GM23338 (cell line): Measurements from ENCODE around the gene TRMT6. TPM values are rescaled to one million over a fixed set of nuclear protein-coding genes. Genes with fewer than 3 reads are reported as not detected.

Experiments used
- ATAC-seq: fragments of 200-7000 bp; cut with Tn5 transposase; 3 replicates; pipeline ENCODE4 v1.9.1; 2020
- DNase-seq: peaks from one replicate; pipeline ENCODE4 v3.0.0-alpha.2; 2015; ENCODE audit warnings: low spot score
- H2AFZ ChIP-seq: fragments of 200-600 bp; sonication (generic); 2 replicates; pipeline ENCODE4 v1.8.0; 2016; ENCODE audit warnings: antibody characterized with exemption, mild to moderate bottlenecking, moderate library complexity
- H3F3A ChIP-seq: fragments of 200-600 bp; sonication (generic); replicated peaks from 2 replicates; pipeline ENCODE4 v1.8.0; 2017; ENCODE audit warnings: antibody characterized with exemption, mixed run types, low read depth
- H3K27ac ChIP-seq: fragments of 200-600 bp; sonication (generic); 2 replicates; pipeline ENCODE4 v1.6.1; 2016; ENCODE audit warnings: low read depth
- H3K27me3 ChIP-seq: fragments of 200-600 bp; sonication (generic); 2 replicates; pipeline ENCODE4 v1.8.0; 2016; ENCODE audit warnings: mild to moderate bottlenecking, mixed run types, moderate library complexity; ENCODE audit not compliant: insufficient read depth
- H3K36me3 ChIP-seq: fragments of 200-600 bp; sonication (generic); 2 replicates; pipeline ENCODE4 v1.8.0; 2016; ENCODE audit warnings: mild to moderate bottlenecking; ENCODE audit not compliant: insufficient read depth
- H3K4me1 ChIP-seq: fragments of 200-600 bp; sonication (generic); 2 replicates; pipeline ENCODE4 v1.8.0; 2016; ENCODE audit warnings: mild to moderate bottlenecking, moderate library complexity; ENCODE audit not compliant: insufficient read depth
- H3K4me2 ChIP-seq: fragments of 200-600 bp; sonication (generic); 2 replicates; pipeline ENCODE4 v1.7.1; 2017; ENCODE audit warnings: mixed run types
- H3K4me3 ChIP-seq: fragments of 200-600 bp; sonication (generic); 2 replicates; pipeline ENCODE4 v1.6.1; 2016; ENCODE audit warnings: mixed run types
- H3K79me2 ChIP-seq: fragments of 200-600 bp; sonication (generic); replicated peaks from 2 replicates; pipeline ENCODE4 v1.8.0; 2017; ENCODE audit warnings: mild to moderate bottlenecking; ENCODE audit not compliant: insufficient read depth
- H3K9me2 ChIP-seq: fragments of 200-600 bp; sonication (generic); 2 replicates; pipeline ENCODE4 v1.8.0; 2017; ENCODE audit not compliant: insufficient read depth
- H4K20me1 ChIP-seq: fragments of 200-600 bp; sonication (generic); replicated peaks from 2 replicates; pipeline ENCODE4 v1.8.0; 2017; ENCODE audit warnings: mild to moderate bottlenecking; ENCODE audit not compliant: insufficient read depth
- H3K27ac Mint-ChIP-seq: 2 replicates; pipeline ENCODE4 v1.8.0; 2020; ENCODE audit warnings: inconsistent platforms, mild to moderate bottlenecking, moderate library complexity, mixed read lengths
- H3K27me3 Mint-ChIP-seq: 3 replicates; pipeline ENCODE4 v1.8.0; 2022; ENCODE audit warnings: low read depth, mild to moderate bottlenecking, moderate library complexity, mixed read lengths, inconsistent platforms; ENCODE audit not compliant: insufficient read depth, poor library complexity
- H3K36me3 Mint-ChIP-seq: 3 replicates; pipeline ENCODE4 v1.8.0; 2021; ENCODE audit warnings: low read depth, mild to moderate bottlenecking, inconsistent platforms, moderate library complexity, mixed read lengths
- H3K4me1 Mint-ChIP-seq: 3 replicates; pipeline ENCODE4 v1.8.0; 2020; ENCODE audit warnings: mild to moderate bottlenecking, inconsistent platforms, mixed read lengths
- H3K4me3 Mint-ChIP-seq: 3 replicates; pipeline ENCODE4 v1.8.0; 2021; ENCODE audit warnings: moderate library complexity, mild to moderate bottlenecking, inconsistent platforms, mixed read lengths
- H3K9me3 Mint-ChIP-seq: 3 replicates; pipeline ENCODE4 v1.8.0; 2020; ENCODE audit warnings: moderate library complexity, mild to moderate bottlenecking, inconsistent platforms, mixed read lengths
- CREB1 ChIP-seq: fragments of 250-450 bp; sonication (Bioruptor Pico); IDR thresholded peaks from 2 replicates; pipeline ENCODE4 v1.5.0; 2020; ENCODE audit warnings: low read depth, mild to moderate bottlenecking, moderate library complexity
- CTCF ChIP-seq, 2 experiments: fragments of 200-600 bp in 1 of 2; sonication (generic) in 1 of 2; conservative IDR thresholded peaks; 2 replicates each; pipeline versions ENCODE4 v1.5.1 to v1.6.1; 2016 to 2017; ENCODE audit warnings: antibody characterized with exemption in 2 of 2, low read depth in 2 of 2, mild to moderate bottlenecking in 2 of 2, moderate library complexity in 1 of 2
- ETS1 ChIP-seq: IDR thresholded peaks from 2 replicates; pipeline ENCODE4 v1.6.1; 2016; ENCODE audit warnings: antibody characterized with exemption
- EZH2 ChIP-seq: fragments of 200-600 bp; sonication (generic); IDR thresholded peaks from one replicate; pipeline ENCODE4 v1.8.0; 2017; ENCODE audit warnings: antibody characterized with exemption, mild to moderate bottlenecking, low read depth; ENCODE audit not compliant: unreplicated experiment
- EZH2phosphoT487 ChIP-seq: fragments of 200-600 bp; sonication (generic); IDR thresholded peaks from one replicate; pipeline ENCODE4 v1.8.1; 2018; ENCODE audit warnings: antibody characterized with exemption; ENCODE audit not compliant: unreplicated experiment
- JUNB ChIP-seq: IDR thresholded peaks from one replicate; pipeline ENCODE4 v1.6.1; 2016; ENCODE audit warnings: antibody characterized with exemption; ENCODE audit not compliant: unreplicated experiment
- NANOG ChIP-seq: IDR thresholded peaks from 2 replicates; pipeline ENCODE4 v1.6.1; 2016; ENCODE audit warnings: antibody characterized with exemption, borderline replicate concordance
- POLR2AphosphoS5 ChIP-seq: IDR thresholded peaks from 2 replicates; pipeline ENCODE4 v1.6.1; 2016; ENCODE audit warnings: antibody characterized with exemption, low read depth
- REST ChIP-seq: IDR thresholded peaks from one replicate; pipeline ENCODE4 v1.6.1; 2018; ENCODE audit warnings: antibody characterized with exemption; ENCODE audit not compliant: unreplicated experiment
- STAT1 ChIP-seq: IDR thresholded peaks from one replicate; pipeline ENCODE4 v1.6.1; 2016; ENCODE audit warnings: antibody characterized with exemption; ENCODE audit not compliant: unreplicated experiment
- ZNF331 ChIP-seq: fragments of 250-450 bp; sonication (Bioruptor Pico); IDR thresholded peaks from 2 replicates; pipeline ENCODE4 v1.5.0; 2020; ENCODE audit warnings: low read depth, mild to moderate bottlenecking, moderate library complexity
- ZNF462 ChIP-seq: fragments of 250-450 bp; sonication (Bioruptor Pico); IDR thresholded peaks from 2 replicates; pipeline ENCODE4 v1.5.0; 2020; ENCODE audit warnings: mild to moderate bottlenecking, moderate library complexity
- polyA plus RNA-seq: library from polyadenylated mRNA; unstranded; fragments of >200 nt; fragmentation: Nextera tagmentation; extraction: Ambion mirVana; gene quantifications from 2 replicates; pipeline ENCODE4 v1.2.1, GENCODE V29; 2016
- total RNA-seq: library from RNA; depleted of rRNA; stranded (reverse); fragments of >200 nt; shearing (Covaris generic); gene quantifications from 2 replicates; pipeline ENCODE4 v1.2.3, GENCODE V29; 2014

The TRMT6 gene
- total and polyA plus RNA-seq, 2 experiments from 2014 or later: 15.5 to 26.3 TPM

- H3K4me3 ChIP-seq: no peak overlapping the region
- no peaks in the 10 kb centered on the region for H3K27me3 Mint-ChIP-seq
Observed at GRCh38 chr20:5990946-5991345, 40.6 kb upstream of the TRMT6 start.

More at GRCh38 chr20:5990946-5991345, 40.6 kb upstream of the TRMT6 start:
- no peaks in the 10 kb centered on the region for H3K4me1 Mint-ChIP-seq
- H3K36me3 ChIP-seq: peaks cover 36% of the 10 kb centered on the region; the same call in 1 of the 2 replicates
- H3K9me3 Mint-ChIP-seq: no peaks in the 10 kb centered on the region
- ATAC-seq (no peak), DNase-seq (no peak)
- no peak for TF ChIP-seq NANOG
- TF ChIP-seq ETS1: no peak
- TF ChIP-seq ZNF331 (CRISPR knock-in tag): no peak
- TF ChIP-seq REST: no peak
- TF ChIP-seq CTCF (conservative IDR thresholded peaks at IDR 0.05; ENCODE audit: low read depth in 2 of 2): no peak
- TF ChIP-seq EZH2: no peak
- TF ChIP-seq ZNF462: no peak
- TF ChIP-seq CREB1 (CRISPR knock-in tag): no peak
- no peak for TF ChIP-seq JUNB
- TF ChIP-seq EZH2phosphoT487: no peak
- no peak for TF ChIP-seq POLR2AphosphoS5
- TF ChIP-seq STAT1: no peak
- no peak overlapping the region for H2AFZ ChIP-seq
- peaks cover 55% of the 10 kb centered on the region for H3K36me3 Mint-ChIP-seq
- H3K4me1 ChIP-seq: no peaks in the 10 kb centered on the region
- H4K20me1 ChIP-seq: peaks cover 14% of the 10 kb centered on the region
- no peak overlapping the region for H3K27ac ChIP-seq
- H3K79me2 ChIP-seq: no peaks in the 10 kb centered on the region
- no peak overlapping the region for H3K27ac Mint-ChIP-seq
- H3K9me2 ChIP-seq: no peaks in the 10 kb centered on the region
- no peak overlapping the region for H3K4me2 ChIP-seq
- H3F3A ChIP-seq: no peaks in the 10 kb centered on the region
- H3K27me3 ChIP-seq: no peaks in the 10 kb centered on the region
- no peak overlapping the region for H3K4me3 Mint-ChIP-seq
